GM12865 (cell line): ENCODE data around the gene LMCD1.

ENCODE experiments used
- DNase-seq: peaks from one replicate; pipeline ENCODE4 v3.0.0; 2010; ENCODE audit warnings: low read depth
- H3K4me3 ChIP-seq: 2 replicates; pipeline ENCODE4 v1.5.1; 2011; ENCODE audit warnings: mild to moderate bottlenecking, low read depth, low read length, control low read depth
- CTCF ChIP-seq: IDR thresholded peaks from 2 replicates; pipeline ENCODE4 v1.5.1; 2011; ENCODE audit warnings: low read length, control low read depth, low read depth, inconsistent platforms; ENCODE audit not compliant: insufficient read depth; ENCODE audit errors: missing control alignments

LMCD1 gene

GRCh38 chr3:8573342-8573926, 71.8 kb downstream of the LMCD1 start:
- no peak overlapping the region for H3K4me3 ChIP-seq
- no peak for DNase-seq
- TF ChIP-seq CTCF = no peak

GRCh38 chr3:8574040-8574669, 72.5 kb downstream of the LMCD1 start:
- no peak for DNase-seq
- no peak overlapping the region for H3K4me3 ChIP-seq
- no peak for TF ChIP-seq CTCF

DNA sequence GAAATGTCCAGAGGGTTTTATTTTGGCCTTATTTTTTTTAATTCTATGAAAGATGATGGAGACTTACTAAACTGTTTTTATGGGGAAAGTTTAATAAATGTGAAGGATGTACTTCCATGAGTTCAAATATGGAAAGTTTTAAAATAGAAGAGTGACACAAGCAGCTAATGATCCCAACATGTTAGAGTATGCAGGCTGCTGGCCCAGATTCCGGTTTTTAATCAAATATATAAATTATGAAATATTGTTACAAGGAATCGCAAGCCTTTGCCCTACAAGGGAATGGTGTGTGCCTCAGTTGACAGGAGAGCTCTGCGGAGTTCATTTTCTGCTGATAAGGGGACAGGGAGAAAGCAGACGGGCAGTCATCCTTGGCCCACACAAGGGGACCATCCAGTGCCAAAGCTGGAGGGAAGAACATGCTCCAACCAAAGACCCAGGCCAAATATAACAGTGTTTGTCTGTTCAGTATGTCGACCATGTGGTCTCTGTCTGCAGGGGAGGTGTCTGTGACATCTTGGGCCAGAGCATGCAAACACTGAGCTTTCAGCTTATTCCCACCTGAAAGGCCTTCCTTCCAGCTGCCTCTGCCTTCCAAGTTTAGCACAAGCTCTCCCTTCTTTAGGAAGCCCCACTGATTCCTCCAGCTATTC, 73.2 kb downstream of the LMCD1 start:
- no peak for DNase-seq
- no peak for TF ChIP-seq CTCF
- H3K4me3 ChIP-seq = no peak overlapping the region

- H3K4me3 ChIP-seq = no peak overlapping the region
- no peak for DNase-seq
- TF ChIP-seq CTCF = no peak
Measured at GRCh38 chr3:8575364-8576104, 73.9 kb downstream of the LMCD1 start.

DNA sequence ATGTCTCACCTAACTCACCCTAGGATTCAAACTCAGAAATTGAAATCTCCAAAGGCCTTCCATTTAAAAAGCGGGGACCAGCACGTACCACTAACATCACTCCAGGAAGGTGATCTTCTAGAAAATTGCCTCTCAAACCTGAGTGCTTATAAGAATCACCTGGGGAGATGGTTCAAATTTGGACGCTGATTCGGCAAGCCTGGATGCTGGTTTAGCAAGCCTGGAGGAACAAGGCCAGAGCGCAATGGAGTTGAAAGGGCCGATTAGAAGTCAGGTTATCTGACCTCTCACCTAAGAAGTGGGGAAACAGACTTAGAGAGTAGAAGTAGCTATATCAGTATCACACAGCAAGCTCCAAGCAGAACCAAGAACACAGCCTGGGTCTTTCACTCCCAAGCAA, 74.8 kb downstream of the LMCD1 start:
- TF ChIP-seq CTCF = no peak
- no peak for DNase-seq
- H3K4me3 ChIP-seq = no peak overlapping the region

DNA sequence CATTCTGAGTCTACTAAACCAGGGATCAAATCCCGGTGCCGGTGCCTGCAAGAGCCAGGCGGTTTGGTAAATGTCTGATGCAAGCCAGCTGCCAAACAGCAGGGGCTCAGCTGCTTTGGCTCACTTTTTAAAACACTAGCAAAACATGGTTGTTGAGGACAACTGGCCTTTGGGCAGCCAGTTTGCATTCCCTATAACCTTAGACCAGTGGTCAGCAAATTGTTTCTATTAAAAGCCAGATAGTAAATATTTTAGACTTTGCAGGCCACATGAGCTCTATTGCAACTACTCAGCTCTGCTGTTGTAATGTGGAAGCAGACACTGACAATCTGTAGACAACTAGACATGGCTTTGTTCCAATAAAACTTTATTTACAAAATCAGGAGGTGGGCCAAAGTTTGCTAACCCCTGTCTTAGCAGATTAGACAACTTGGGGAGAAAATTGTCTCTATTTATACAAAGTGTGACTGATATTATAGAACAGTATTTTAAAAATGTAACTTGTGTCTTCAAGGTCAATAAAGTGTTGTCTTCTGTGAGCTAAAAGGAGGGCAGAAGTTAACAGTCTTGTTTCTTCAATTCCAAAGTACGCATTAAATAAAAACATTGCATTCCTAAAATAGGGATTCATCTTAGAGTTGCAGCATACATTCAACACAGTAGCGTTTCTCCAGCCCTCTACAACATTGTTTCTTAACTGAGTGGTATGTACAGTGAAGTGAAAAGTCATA, 75.4 kb downstream of the LMCD1 start:
- DNase-seq = no peak
- no peak for TF ChIP-seq CTCF
- no peak overlapping the region for H3K4me3 ChIP-seq
